Testis (tissue), 3 donors: ENCODE measurements around the gene CCNJL. TPM values are rescaled to one million over a fixed set of nuclear protein-coding genes. Genes with fewer than 3 reads are reported as not detected.

Experiments used
- DNase-seq: peaks from one replicate; pipeline ENCODE4 v3.0.0-alpha.2; 2019
- H3K27ac ChIP-seq, 2 donors: fragments of 200-600 bp; sonication (generic); one replicate each; pipeline ENCODE4 v1.5.1; 2019
- H3K27me3 ChIP-seq: fragments of 200-600 bp; sonication (generic); one replicate; pipeline ENCODE4 v1.5.1; 2019
- H3K36me3 ChIP-seq: fragments of 200-600 bp; sonication (generic); one replicate; pipeline ENCODE4 v1.5.1; 2017; ENCODE audit warnings: low read depth; ENCODE audit errors: missing control alignments
- H3K4me1 ChIP-seq: fragments of 200-600 bp; sonication (generic); one replicate; pipeline ENCODE4 v1.5.1; 2019
- H3K4me3 ChIP-seq, 2 donors: fragments of 200-600 bp; sonication (generic); one replicate each; pipeline ENCODE4 v1.5.1; 2017 to 2019
- H3K9me3 ChIP-seq: fragments of 200-600 bp; sonication (generic); one replicate; pipeline ENCODE4 v1.5.1; 2017
- CTCF ChIP-seq, 3 experiments: fragments of 450-650 bp in 2 of 3; fragments of 200-600 bp in 1 of 3; sonication (generic) in 1 of 3; IDR thresholded peaks; one replicate each; pipeline ENCODE4 v1.5.1; 2016 to 2019; ENCODE audit warnings: antibody characterized with exemption in 3 of 3, mild to moderate bottlenecking in 2 of 3, moderate library complexity in 1 of 3
- POLR2A ChIP-seq: fragments of 450-650 bp; IDR thresholded peaks from one replicate; pipeline ENCODE4 v1.6.1; 2017; ENCODE audit warnings: antibody characterized with exemption, mild to moderate bottlenecking, moderate library complexity
- WGBS, 2 donors: methylation state at CpG; one replicate each; pipeline ENCODE4 v1.1.5; 2018; 5-methylcytosine and 5-hydroxymethylcytosine counted together
- intact Hi-C: fragments of 100-400 bp; cut with DNase I; formaldehyde crosslinking; loops from one replicate; pipeline ENCODE4 v1.15.1; 2023; ENCODE audit warnings: low total_unique reads
- polyA plus RNA-seq: library from polyadenylated mRNA; stranded (reverse); fragments of 350-450 nt; fragmentation: Illumina TruSeq; extraction: RNeasy Lipid Tissue Mini Kit (QIAGEN cat#74804); gene quantifications from one replicate; pipeline ENCODE4 v1.2.3, GENCODE V29; 2014; ENCODE audit warnings: low read depth, low replicate concordance; ENCODE audit not compliant: insufficient read depth
- total RNA-seq, 2 donors: library from RNA; depleted of rRNA; stranded (reverse); fragments of >200 nt; gene quantifications; one replicate each; pipeline ENCODE4 v1.2.3, GENCODE V29; 2016

CCNJL gene
- total and polyA plus RNA-seq, 3 donors from 2014 or later, result 23.6 to 47.0 (median 41.4) TPM

DNA sequence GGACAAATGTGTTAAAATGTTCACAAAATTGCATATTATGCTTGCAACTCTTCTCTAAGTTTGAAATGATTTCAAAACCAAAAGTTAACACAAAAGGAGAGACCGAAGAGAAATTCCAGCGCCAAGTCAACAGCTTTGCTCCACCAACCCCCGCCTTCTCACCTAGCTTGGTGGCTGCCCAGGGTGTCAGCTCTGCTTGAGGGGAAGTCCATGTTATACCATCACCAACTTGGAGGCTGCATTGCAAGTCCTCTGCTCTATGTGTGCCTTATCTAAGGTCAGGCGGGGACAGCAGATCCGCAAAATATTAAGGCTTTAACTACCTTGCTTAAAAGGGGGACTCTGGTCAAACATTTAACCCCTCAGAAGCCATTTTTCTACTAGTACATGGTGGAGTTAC lies 14.6 kb downstream of the CCNJL start:
- 72 to 86% methylated on average over 5 of the region's 5 CpGs for WGBS, 2 donors
- Histone ChIP-seq H3K27me3 (no peaks in the 10 kb centered on the region), H3K9me3 (no peaks in the 10 kb centered on the region), H3K4me1 (peaks cover 25% of the 10 kb centered on the region), H3K27ac (no peak overlapping the region), H3K36me3 (no peaks in the 10 kb centered on the region), H3K4me3 (no peak overlapping the region)
- TF ChIP-seq POLR2A (no peak), CTCF (IDR thresholded peaks at IDR 0.05) (no peak)
- intact Hi-C loops, result no loop called here
- DNase-seq, result no peak

DNA sequence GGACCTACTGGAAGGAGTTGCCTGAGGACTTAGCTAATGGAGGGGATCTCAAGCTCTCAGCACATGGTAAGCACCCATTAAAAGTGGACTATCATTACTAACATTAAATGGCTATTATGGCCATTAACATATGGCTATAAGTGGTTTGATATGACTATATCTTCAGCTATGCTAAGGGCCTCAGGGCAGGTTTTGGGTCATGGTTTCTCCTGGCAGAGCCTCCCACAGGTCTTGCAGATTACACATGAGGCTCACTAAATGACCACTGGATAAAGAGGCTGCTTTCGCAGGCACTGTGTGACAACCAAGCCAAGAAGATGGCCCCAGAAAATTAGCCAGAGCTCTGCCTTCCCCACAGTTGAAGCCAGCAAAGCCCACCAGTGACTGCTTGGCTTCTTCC lies 15.4 kb downstream of the CCNJL start:
- Histone ChIP-seq H3K4me3 (no peak overlapping the region), H3K4me1 (peaks cover 25% of the 10 kb centered on the region), H3K27me3 (no peaks in the 10 kb centered on the region), H3K9me3 (no peaks in the 10 kb centered on the region), H3K36me3 (no peaks in the 10 kb centered on the region), H3K27ac (peak overlapping the region in 1 of 2 donors; percentile 24)
- DNase-seq, result no peak
- 88 to 90% methylated on average over 1 of the region's 1 CpG for WGBS, 2 donors
- TF ChIP-seq POLR2A, result no peak
- TF ChIP-seq CTCF (IDR thresholded peaks at IDR 0.05), result no peak
- intact Hi-C loops, result no loop called here

GRCh38 chr5:160296496-160296895 lies 15.9 kb downstream of the CCNJL start:
- H3K9me3 ChIP-seq, result no peaks in the 10 kb centered on the region
- H3K4me1 ChIP-seq, result peaks cover 25% of the 10 kb centered on the region
- H3K36me3 ChIP-seq, result no peaks in the 10 kb centered on the region
- 85 to 91% methylated on average over 4 of the region's 4 CpGs for WGBS, 2 donors
- intact Hi-C loops, result no loop called here
- DNase-seq, result no peak
- no peak overlapping the region for H3K4me3 ChIP-seq
- no peaks in the 10 kb centered on the region for H3K27me3 ChIP-seq
- H3K27ac ChIP-seq, result peak overlapping the region; percentile 24
- TF ChIP-seq CTCF (IDR thresholded peaks at IDR 0.05) (no peak), POLR2A (no peak)

- H3K27me3 ChIP-seq, result no peaks in the 10 kb centered on the region
- intact Hi-C loops, result no loop called here
- WGBS, 2 donors, result 75 to 84% methylated on average over 12 to 13 of the region's 13 CpGs
- no peak for DNase-seq
- H3K9me3 ChIP-seq, result no peaks in the 10 kb centered on the region
- H3K4me3 ChIP-seq, result no peak overlapping the region
- H3K27ac ChIP-seq, result no peak overlapping the region
- TF ChIP-seq POLR2A (no peak), CTCF (IDR thresholded peaks at IDR 0.05) (no peak)
- no peaks in the 10 kb centered on the region for H3K36me3 ChIP-seq
- H3K4me1 ChIP-seq, result peaks cover 34% of the 10 kb centered on the region
Observed at GRCh38 chr5:160293901-160294561, 18.3 kb downstream of the CCNJL start.

DNA sequence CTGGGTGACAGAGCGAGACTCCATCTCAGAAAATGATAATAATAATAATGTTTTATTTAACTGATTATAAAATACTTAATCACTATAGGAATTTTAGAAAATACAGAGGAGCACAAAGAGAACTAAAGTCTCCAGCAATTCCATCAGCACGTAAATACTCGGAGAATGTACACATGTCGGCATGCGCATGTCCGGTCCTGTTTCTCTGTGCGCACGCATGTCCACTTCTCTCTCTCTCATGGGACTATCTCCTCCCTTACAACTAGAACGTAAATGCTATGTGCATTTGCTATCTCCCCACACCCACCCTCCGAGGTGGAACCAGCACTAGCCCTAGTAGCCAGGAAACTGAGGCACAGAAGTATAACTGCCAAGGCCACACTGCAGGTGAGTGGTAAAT lies 19.0 kb downstream of the CCNJL start:
- Histone ChIP-seq H3K27me3 (no peaks in the 10 kb centered on the region), H3K27ac (no peak overlapping the region), H3K4me3 (no peak overlapping the region), H3K36me3 (no peaks in the 10 kb centered on the region), H3K4me1 (peaks cover 36% of the 10 kb centered on the region), H3K9me3 (no peaks in the 10 kb centered on the region)
- TF ChIP-seq POLR2A, result no peak
- TF ChIP-seq CTCF (IDR thresholded peaks at IDR 0.05), result no peak
- WGBS, 2 donors, result 93 to 94% methylated on average over 10 of the region's 10 CpGs
- no peak for DNase-seq
- intact Hi-C loops, result no loop called here
